Kidney epithelial cell (primary cell): Measurements from ENCODE around the gene FPR2. TPM values are rescaled to one million over a fixed set of nuclear protein-coding genes. Genes with fewer than 3 reads are reported as not detected.

ENCODE experiments used
- DNase-seq: peaks from one replicate; pipeline ENCODE4 v3.0.0-alpha.2; 2010; ENCODE audit warnings: low read depth
- H3K27me3 ChIP-seq: 2 replicates; pipeline ENCODE4 v1.6.0; 2011; ENCODE audit warnings: low read length; ENCODE audit not compliant: control insufficient read depth, insufficient read depth
- H3K36me3 ChIP-seq: 2 replicates; pipeline ENCODE4 v1.5.1; 2011; ENCODE audit warnings: low read length; ENCODE audit not compliant: control insufficient read depth, insufficient read depth
- H3K4me3 ChIP-seq: 2 replicates; pipeline ENCODE4 v1.5.1; 2011; ENCODE audit warnings: low read depth, mild to moderate bottlenecking, control low read depth, low read length
- total RNA-seq: library from RNA; depleted of rRNA; stranded (reverse); fragments of >200 nt; gene quantifications from 2 replicates; pipeline ENCODE4 v1.2.3, GENCODE V29; 2015
- TF ChIP-seq, protein P1 (sequence below): IDR thresholded peaks from 2 replicates; pipeline ENCODE4 v1.5.1; 2011; ENCODE audit warnings: mild to moderate bottlenecking, moderate library complexity, low read length, control low read depth, inconsistent platforms; ENCODE audit not compliant: insufficient read depth, poor library complexity, severe bottlenecking

The FPR2 gene
- total RNA-seq, 1 donor from 2014 or later, result not detected

DNA sequence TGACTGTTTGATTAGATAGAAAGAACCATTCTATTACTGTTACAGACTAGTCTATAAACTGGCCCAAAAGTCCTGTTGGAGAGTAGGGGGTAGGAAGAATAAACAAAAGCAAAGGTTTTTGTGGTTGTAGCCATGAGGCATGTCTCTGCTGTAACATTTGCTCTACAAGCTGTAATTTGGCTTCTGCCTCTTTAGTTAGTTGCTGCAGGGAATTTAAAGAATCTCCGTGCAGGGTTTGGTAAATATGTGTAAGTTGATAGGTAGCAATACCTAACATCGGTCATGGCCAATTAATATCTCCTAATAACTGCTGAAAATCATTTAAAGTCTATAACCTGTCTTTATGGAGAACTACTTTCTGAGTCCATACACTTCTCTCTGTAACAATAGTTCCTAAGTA, 46.9 kb downstream of the FPR2 start:
- Histone ChIP-seq H3K36me3 (no peaks in the 10 kb centered on the region), H3K4me3 (no peak overlapping the region), H3K27me3 (no peaks in the 10 kb centered on the region)
- DNase-seq, result no peak
- TF ChIP-seq, protein P1, sequence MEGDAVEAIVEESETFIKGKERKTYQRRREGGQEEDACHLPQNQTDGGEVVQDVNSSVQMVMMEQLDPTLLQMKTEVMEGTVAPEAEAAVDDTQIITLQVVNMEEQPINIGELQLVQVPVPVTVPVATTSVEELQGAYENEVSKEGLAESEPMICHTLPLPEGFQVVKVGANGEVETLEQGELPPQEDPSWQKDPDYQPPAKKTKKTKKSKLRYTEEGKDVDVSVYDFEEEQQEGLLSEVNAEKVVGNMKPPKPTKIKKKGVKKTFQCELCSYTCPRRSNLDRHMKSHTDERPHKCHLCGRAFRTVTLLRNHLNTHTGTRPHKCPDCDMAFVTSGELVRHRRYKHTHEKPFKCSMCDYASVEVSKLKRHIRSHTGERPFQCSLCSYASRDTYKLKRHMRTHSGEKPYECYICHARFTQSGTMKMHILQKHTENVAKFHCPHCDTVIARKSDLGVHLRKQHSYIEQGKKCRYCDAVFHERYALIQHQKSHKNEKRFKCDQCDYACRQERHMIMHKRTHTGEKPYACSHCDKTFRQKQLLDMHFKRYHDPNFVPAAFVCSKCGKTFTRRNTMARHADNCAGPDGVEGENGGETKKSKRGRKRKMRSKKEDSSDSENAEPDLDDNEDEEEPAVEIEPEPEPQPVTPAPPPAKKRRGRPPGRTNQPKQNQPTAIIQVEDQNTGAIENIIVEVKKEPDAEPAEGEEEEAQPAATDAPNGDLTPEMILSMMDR, result no peak

DNA sequence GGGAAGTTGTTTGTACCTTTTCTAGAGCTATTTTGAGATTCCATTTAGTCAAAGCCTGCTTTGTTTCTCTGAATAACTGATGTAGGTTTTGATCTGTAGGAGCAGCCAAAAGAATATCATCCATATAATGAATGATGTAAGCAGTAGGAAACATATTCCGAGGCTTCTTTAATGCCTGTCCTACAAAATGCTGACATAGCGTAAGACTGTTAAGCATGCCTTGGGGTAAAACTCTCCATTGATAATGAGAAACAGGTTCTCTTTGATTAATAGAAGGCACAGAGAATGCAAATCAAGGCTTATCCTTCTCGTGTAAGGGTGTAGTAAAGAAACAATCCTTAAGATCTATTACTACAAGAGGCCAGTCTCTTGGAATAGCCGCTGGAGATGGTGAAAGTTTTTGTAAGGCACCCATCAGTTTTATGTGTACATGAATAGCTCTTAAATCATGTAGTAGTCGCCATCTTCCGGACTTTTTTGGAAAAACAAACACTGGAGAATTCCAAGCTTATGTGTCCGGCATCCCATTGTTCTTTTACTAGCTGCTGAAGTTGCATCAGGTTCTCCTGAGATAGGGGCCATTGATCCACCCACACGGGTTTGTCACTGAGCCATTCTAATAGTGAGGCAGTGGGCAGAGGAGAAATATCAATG, 47.5 kb downstream of the FPR2 start:
- Histone ChIP-seq H3K4me3 (no peak overlapping the region), H3K27me3 (no peaks in the 10 kb centered on the region), H3K36me3 (no peaks in the 10 kb centered on the region)
- TF ChIP-seq, protein P1, result no peak
- DNase-seq, result no peak

DNA sequence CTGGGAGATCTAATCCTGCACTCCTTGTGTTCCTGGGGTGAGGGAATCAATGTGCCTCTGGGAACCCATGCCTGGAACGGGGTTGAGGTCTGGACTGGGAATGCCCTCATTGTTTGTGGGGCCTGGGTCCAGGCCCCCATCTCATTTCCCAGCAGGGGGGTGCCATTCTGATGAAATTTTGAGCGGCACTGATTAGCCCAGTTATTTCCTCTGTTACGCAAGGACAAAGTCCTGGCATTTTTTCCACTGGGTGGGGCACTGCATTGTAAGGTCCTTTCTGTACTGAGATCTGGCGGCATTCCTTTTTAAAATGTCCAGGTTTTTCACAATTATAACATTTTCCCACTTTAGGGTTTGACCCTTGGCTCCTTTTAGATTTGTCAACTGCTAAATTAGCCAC, 48.8 kb downstream of the FPR2 start:
- Histone ChIP-seq H3K4me3 (no peak overlapping the region), H3K27me3 (no peaks in the 10 kb centered on the region), H3K36me3 (no peaks in the 10 kb centered on the region)
- no peak for DNase-seq
- TF ChIP-seq, protein P1, result no peak

DNA sequence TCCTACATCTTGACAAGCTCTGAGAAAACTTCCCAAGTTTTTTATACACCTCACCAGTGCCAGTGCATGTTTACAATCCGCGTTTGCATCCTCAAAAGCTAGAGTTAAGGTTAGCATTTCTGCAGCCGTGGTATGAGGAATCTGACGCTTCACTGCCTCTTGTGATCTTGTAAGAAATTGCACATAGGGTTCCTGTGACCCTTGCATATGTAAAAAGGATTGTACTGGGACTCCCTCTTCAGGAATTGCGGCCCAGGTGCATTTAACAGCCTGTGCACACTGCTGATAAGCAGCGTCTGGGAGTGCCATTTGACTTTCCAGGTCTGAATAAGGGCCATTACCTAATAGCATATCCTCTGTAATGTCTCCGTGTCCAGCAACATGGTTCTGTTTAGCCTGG, 49.2 kb downstream of the FPR2 start:
- Histone ChIP-seq H3K36me3 (no peaks in the 10 kb centered on the region), H3K4me3 (no peak overlapping the region), H3K27me3 (no peaks in the 10 kb centered on the region)
- TF ChIP-seq, protein P1, result no peak
- no peak for DNase-seq

DNA sequence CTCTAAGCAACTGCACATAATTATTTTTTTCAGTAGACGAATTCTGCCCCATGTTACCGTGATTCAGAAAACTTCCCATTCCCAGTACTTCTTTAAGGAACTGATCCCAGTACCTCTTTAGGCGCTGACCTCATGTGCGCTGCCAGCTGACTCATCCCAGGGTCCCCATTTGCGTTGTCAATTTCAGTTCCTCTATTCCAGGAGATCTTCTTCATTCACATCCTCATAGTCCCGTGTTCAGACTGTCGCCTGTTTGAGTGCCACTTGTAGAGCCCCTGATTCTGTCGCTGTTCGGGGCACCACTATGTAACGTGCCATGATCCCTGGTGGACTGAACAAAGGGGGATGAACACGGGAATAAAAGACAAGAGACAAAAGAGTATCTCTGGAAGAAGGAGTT, 50.4 kb downstream of the FPR2 start:
- Histone ChIP-seq H3K4me3 (no peak overlapping the region), H3K27me3 (no peaks in the 10 kb centered on the region), H3K36me3 (no peaks in the 10 kb centered on the region)
- no peak for DNase-seq
- TF ChIP-seq, protein P1, result no peak

DNA sequence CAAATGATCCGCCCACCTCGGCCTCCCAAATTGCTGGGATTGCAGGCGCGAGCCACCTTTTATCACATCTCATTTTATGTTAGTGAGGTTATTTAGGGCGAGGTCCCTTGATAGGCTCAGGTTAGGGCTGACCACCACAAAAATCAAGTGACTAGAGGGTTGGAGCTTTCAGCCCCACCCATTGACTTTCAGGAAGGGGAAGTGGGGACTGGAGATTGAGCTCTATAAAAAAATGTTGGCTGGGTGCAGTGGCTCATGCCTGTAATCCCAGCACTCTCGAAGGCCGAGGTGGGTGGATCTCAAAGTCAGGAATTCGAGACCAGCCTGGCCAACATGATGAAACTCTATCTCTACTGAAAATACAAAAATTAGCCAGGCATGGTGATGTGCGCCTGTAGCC, 54.1 kb downstream of the FPR2 start:
- no peaks in the 10 kb centered on the region for H3K36me3 ChIP-seq
- TF ChIP-seq, protein P1, result no peak
- no peak overlapping the region for H3K4me3 ChIP-seq
- no peak for DNase-seq
- H3K27me3 ChIP-seq, result no peaks in the 10 kb centered on the region
